GF-D8 (cell line): Measurements from ENCODE around the gene TUBB8B.
"Not testable (repeated sequence)": the region's sequence is repeated elsewhere in the genome, so short reads cannot be mapped to it uniquely, and the experiment has no call there.

Experiments used
- DNase-seq: peaks from one replicate; lab custom pipeline; 2025; lab: John Stamatoyannopoulos, UW

TUBB8B gene

DNA sequence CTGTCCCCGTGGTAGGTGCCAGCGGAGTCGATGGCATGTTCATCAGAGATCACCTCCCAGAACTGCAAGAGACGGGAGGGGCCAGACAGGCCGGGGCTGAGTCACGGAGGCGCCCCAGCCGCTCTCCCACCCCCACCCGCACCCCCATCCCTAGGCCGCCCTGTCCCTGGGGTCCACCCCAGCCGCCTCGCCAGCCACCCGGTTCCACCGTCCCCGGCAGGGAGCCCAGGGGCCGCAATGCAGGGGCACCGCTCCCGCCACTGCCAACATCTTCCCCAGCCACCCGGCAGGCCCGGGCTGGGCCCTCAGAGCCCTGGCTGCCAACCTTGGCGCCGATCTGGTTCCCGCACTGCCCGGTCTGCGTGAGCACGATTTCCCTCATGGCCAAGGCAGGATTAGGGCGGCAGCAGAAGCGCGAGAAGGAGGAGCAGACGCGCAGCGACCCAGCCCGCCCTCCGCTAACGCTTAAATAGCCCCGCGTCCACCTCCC, at the start of gene TUBB8B:
Gene TUBB8B, minus strand, starts transcription at position 440 of the 490 bp plus-strand sequence. Its CDS starts 58 bp downstream, at position 382.
- DNase-seq = not testable (repeated sequence)

DNA sequence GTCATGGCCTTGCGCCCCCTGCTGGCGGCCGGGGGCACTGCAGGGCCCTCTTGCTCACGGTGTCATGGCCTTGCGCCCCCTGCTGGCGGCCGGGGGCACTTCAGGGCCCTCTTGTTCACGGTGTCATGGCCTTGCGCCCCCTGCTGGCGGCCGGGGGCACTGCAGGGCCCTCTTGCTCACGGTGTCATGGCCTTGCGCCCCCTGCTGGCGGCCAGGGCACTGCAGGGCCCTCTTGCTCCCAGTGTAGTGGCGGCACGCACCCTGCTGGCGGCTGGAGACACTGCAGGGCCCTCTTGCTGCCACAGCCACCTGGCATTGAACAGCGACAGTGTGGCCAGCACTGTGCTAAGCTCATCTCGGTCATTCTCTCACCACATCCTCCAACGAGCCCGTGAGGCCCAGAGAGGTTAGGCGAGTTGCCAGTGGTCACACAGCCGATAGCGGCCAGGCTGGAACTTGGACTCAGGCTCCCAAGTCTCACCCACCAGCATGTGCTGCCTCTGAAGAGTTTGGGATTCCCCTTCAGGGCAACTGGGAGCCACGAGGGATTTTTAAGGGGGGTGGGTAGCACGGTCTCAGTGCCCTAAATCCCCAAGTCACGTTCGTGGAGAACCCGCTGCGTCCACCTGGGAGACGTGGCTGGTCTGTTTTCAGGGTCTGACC, 48.0 kb upstream of the TUBB8B start:
- DNase-seq = not testable (repeated sequence)

DNA sequence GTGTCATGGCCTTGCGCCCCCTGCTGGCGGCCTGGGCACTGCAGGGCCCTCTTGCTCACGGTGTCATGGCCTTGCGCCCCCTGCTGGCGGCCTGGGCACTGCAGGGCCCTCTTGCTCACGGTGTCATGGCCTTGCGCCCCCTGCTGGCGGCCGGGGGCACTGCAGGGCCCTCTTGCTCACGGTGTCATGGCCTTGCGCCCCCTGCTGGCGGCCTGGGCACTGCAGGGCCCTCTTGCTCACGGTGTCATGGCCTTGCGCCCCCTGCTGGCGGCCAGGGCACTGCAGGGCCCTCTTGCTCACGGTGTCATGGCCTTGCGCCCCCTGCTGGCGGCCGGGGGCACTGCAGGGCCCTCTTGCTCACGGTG, 47.3 kb upstream of the TUBB8B start:
- DNase-seq = not testable (repeated sequence)

DNA sequence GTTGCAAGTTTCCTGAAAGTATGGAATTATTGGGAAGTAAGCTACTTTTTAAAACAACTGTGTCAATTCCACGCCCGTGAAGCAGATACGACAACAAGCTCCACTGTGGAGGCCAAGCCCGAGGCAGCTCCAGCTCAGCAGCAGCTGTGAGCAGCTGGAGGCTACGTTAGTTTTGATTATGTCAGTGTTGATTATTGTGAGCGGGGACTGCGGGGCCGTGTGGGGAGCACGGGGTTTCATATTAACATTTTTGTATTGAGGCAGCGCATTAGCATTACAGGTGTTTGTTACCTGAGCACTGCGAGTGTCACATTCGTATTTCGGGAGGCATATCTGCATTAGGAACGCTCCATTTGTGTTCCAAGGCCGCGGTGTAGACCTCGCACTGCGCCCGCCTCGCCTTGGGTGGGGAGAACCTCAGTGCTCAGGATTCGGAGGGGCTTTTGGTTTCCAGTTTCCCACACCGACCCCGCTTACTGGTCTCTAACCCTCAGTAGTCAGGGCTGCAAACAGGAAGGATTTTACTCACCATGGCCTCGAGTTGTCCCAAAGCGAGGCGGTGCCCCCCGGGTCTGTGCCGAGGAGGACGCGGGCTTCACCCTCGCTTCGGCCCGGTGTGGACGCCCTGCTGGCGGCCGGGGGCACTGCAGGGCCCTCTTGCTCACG, 46.8 kb upstream of the TUBB8B start:
- not testable (repeated sequence) for DNase-seq

DNA sequence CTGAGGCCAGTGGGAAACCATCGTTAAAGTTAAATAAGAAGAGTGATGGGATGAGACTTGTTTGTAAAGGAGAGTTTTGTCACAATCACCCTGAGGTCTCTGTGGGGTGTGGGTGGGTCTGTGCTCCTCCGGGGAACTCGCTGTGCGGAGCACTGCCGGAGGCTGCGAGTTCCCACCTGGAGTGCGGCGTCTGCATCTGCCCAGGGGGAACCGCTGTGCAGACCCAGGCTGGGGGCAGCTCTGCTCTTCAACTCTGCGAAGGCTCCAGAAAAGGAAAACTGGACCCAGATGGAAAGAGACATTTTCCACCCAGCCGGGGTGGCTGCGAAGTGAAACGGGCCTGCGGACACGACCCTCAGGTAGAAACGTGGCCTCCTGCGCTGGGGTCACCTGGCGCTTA, 46.2 kb upstream of the TUBB8B start:
- DNase-seq = not testable (repeated sequence)

DNA sequence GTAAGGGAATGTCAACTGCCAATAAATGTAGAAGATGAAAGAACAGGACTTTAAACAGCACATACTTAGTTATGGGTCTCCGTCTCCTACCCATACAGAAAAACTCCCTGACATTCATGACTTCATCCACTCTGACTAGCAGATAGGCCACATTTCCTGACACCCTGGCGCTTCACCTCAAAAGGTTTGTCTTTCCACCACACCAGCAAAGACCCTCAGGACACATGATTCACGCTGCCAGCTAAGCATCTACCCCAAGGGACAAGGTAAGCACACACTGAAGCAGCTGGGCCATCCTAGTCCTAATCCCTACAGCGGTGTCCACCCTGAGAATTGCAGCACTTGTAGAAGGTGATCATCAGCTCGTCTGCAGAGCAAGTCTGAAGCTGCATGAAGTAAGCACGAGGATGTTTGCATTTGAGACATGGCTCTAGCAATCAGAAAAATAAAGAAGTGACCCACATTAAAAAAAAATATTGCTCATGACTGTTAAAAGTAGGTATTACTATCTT, 44.5 kb upstream of the TUBB8B start:
- not testable (repeated sequence) for DNase-seq

DNA sequence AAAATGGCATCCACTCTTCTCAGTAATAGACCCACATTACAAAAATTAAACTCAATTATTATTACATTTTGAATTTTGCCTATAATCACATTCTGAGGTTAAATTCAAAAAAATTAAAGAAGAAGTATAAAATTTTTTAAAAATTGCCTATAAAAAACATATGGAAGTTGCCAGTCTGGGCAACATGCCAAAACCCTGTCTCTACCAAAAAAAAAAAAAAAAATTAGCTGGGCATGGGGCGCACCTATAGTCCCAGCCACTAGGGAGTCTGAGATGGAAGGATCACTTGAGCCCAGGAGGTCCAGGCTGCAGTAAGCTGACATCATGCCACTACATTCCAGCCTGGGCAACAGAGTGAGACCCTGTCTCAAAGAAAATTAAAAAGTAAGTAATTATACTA, 42.1 kb upstream of the TUBB8B start:
- DNase-seq = not testable (repeated sequence)

DNA sequence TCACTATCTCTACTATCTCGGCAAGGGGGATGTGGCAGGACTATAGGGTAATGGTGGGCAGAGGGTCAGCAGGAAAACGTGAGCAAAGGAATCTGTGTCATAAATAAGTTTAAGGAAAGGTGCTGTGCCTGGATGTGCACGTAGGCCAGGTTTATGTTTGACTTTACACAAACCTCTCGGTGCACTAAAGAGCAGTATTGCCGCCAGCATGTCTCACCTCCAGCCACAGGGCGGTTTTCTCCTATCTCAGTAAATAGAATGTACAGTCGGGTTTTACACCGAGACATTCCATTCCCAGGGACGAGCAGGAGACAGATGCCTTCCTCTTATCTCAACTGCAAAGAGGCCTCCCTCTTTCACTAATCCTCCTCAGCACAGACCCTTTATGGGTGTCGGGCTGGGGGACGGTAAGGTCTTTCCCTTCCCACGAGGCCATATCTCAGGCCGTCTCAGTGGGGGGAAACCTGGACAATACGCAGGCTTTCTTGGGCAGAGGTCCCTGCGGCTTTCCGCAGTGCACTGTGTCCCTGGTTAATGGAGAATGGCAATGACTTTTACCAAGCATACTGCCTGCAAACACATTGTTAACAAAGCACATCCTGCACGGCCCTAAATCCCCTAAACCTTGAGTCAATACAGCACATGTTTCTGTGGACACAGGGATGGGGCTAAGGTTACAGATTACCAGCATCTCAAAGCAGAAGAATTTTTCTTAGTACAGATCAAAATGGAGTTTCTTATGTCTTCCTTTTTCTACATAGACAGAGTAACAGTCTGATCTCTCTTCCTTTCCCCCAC, 41.2 kb upstream of the TUBB8B start:
- not testable (repeated sequence) for DNase-seq

DNA sequence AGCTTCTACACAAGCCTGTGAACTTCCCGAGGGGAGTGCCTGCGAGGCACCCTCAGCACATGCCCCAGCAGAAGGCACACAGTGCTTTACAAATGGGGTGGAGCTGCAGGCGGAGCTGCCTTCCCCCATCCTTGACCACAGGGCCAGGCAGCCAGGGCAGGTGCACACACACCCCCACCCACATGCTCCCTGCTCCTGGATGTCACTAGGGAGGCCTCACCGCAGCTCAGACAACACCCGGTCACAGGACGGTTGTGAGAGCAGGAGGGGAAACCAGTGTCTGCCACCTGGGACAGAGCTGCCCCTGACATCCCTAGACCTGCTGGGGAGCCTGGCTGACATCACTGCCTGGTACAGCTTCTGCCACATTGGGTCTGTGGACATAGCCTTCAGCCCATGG, 39.7 kb upstream of the TUBB8B start:
- not testable (repeated sequence) for DNase-seq

DNA sequence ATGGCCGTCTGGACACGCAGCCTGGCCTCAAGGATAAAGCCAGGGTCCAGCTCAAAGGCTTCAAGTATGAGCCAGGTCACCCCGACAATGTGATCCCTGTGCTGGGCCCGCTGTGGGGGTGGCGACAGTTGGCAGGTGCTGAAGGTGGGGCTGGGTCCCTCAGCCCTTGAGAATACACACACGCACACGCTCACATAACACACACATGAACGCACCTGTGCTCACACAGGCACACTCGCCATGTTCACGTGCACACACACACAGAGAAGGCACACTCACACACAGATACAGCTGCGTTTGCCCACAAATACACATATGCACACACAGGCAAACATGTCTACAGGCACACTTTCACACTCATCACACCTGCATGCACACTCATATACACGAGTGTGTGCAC, 35.4 kb upstream of the TUBB8B start:
- DNase-seq = not testable (repeated sequence)

DNA sequence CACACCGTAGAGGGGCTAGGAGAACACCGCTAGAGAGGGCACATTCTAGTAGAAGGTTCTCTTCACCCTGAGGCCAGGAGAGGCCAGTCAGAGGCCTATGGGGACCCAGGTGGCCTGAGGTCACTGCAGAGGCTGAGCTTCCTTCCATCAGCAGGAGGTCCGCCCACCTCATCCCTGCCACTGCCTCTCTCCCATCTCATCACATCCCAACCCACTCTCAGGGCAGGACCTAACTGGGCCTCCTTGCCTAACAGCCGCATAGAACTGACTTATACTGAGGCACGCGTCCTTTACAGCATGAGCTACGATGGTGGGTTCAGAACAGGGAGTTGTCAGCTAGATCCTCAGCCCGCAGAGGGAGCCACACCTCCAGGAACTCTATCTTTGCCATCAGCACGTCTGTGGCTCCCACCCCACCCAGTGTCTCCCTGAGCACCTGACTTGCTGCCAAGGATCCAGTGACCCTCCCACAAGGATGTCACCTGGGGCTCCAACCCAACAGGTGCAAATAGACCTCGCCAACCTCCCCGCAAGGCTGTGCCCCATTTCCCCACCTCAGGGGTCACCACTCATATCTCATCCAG, 33.3 kb upstream of the TUBB8B start:
- DNase-seq = not testable (repeated sequence)

DNA sequence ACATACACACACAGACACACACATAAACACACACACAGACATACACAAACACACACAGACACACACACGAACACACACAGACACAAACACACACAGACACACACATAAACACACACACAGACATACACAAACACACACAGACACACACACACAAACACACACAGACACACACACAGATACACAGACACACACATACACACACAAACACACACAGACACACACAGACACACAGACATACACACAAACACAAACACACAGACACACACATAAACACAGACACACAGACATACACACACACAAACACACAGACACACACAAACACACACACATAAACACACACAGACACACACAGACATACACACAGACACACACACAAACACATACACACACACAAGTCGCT, 31.5 kb upstream of the TUBB8B start:
- not testable (repeated sequence) for DNase-seq

DNA sequence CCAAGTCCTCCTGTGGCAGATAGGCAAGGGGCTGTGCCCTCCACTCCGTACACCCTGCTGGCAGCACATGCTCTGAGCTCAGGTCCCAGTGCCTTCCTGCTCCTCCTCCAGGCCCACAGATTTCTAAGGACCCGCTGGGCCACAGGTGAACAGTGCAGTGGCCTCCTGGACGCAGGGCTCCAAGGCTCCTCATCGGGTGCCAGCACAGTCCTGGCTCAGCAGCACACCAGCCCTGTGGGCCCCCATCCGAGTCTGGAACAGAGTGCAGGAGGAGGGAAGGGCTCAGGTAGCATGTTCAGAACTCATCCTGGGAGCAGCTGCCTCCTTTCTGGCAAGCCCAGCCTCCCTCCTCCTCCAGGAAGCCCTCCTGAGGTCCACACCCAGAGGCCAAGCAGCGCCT, 30.8 kb upstream of the TUBB8B start:
- not testable (repeated sequence) for DNase-seq

DNA sequence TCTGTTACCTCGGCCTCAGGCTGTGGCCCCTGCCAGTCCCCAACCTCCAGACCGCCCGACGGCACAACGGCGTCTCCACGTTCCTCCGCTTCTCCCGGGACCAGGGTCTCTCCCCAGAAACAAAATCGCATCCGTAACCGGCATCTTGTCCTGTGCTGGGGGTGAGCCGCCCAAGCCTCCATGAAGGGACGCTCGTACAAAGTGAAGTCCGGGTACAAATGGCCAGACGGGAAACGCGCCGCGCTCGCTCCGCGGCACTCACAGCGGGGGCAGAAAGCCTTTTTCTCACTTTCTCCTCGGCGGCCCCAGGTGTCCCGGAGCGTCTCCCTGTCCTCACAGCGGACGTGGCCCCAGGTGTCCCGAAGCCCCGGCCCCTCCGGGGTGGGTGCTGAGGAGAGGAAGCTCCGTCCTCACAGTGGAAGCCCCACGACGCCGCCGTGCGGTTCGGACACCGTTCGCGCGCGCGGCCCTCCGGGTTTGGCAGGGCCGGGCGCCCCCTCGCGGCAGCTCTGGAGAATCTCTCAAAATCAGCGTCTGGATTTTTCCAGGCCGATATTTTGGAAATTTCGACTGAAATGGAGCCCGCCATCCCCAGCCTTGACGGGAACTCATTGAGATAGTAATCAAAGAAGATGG, 26.2 kb upstream of the TUBB8B start:
- not testable (repeated sequence) for DNase-seq

DNA sequence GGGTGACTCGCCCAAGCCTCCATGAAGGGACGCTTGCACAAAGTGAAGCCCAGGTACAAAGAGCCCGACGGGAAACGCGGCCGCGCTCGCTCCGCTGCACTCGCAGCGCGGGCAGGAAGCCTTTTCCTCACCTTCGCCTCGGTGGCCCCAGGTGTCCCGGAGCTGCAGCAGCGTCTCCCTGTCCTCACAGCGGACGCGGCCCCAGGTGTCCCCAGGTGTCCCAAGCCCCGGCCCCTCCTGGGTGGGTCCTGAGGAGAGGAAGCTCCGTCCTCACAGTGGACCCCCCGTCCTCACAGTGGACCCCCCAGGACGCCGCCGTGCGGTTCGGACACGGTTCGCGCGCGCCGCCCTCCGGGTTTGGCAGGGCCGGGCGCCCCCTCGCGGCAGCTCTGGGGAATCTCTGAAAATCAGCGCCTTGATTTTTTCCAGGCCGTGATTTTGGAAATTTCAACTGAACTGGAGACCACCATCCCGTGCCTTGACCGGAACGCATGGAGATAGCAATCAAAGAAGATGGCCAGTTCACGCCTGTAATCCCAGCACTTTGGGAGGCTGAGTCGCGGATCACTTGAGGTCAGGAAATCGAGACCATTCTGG, 23.9 kb upstream of the TUBB8B start:
- not testable (repeated sequence) for DNase-seq

DNA sequence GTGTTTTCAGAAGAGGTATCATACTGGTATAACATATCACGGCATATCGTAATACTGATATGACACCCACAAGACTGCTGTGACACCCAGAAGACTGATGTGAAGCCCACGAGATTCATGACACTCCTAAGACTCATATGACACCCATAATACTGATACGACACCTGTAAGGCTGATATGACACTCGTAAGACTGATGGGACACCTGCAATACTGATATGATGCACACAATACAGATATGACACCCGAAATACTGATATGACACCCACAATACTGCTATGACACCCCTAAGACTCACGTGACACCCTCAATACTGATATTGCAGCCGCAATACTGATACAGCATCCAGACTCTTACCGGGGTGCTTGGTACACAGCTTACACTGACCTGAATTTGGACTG, 18.3 kb upstream of the TUBB8B start:
- DNase-seq = not testable (repeated sequence)

DNA sequence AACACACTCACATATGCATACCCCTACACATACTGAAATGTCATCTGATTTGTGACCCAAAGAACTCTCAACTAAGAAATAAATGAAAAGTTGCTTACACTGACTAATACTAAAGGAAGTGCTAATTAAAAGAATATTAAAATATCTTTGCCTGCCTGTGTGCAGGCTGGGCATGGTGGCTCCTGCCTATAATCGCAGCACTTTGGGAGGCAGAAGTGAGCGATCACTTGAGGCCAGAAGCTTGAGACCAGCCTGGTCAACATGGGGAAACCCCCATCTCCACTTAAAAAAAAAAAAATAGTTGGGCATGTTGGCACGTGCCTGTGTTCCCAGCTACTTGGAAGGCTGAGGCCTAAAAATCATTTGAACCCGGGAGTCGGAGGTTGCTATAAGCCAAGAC, 14.9 kb upstream of the TUBB8B start:
- DNase-seq = not testable (repeated sequence)

DNA sequence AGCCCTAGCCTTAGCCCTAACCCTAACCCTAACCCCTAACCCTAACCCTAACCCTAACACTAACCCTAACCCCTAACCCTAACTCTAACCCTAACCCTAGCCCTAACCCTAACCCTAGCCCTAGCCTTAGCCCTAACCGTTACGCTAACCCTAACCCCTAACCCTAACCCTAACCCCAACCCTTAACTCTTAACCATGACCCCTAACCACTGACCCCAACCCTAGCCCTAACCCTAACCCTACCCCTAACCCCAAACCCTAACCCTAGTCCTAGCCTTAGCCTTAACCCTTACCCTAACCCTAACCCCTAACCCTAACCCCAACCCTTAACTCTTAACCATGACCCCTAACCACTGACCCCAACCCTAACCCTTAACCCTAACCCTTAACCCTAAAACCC, 14.2 kb upstream of the TUBB8B start:
- not testable (repeated sequence) for DNase-seq

DNA sequence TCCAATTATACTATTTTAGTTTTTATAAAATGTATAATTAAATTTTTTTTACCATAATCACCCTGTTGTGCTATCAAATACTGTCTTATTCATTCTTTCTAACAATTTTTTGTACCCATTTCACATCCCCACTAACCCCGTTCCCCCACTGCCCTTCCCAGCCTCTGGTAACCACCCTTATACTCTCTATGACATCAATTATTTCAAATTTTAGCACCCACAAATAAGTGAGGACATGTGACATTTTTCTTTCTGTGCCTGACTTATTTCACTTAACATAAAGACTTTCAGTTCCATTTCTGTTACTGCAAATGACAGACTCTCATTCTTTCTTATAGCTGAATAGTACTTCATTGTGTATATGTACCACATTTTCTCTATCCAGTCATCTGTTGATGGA, 5.0 kb upstream of the TUBB8B start:
- DNase-seq = not testable (repeated sequence)

DNA sequence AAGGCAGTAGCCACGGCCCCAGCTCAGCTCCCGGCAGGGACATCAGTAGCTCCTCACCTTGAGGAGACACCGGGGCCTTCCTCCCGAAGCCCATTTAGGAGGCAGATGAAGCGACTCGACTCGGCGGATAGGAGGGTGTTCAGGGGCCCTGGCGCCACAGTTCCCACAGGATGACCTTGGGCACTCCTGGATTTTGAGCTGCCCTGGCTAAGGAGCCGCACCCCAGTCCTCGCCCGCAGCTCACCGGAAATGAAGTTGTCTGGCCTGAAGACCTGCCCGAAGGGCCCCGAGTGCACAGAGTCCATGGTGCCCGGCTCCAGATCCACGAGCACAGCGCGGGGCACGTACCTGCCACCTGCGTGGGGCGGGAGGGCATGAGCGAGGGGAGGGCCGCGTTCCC, 719 bp downstream of the TUBB8B start:
- DNase-seq = not testable (repeated sequence)

DNA sequence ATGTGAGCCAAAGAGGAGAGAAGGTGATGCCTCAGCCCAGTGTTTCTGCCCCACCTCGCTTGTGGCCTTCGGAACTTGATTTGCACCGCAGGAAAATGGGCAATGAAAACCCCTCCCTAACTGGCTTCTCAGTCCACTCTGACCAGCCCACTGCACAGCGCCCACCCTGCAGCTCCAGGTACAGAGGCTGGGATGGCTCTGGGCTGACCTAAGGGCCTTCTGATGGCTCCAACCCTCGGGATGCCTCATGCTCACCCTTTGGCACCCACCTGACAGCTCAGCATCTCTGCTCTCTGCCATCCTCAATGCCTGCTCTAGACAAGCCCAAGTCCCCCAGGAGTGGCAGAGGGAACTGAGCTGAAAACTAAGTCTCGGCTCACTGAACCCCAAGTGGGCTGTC, 36.2 kb downstream of the TUBB8B start:
- not testable (repeated sequence) for DNase-seq
